Hippocampal formation (tissue), 2 donors: ENCODE data around the gene PHACTR2.
"Not testable (repeated sequence)": the region's sequence is repeated elsewhere in the genome, so short reads cannot be mapped to it uniquely, and the experiment has no call there.

Experiments used
- DNase-seq, 2 donors: peaks; one replicate each; lab custom pipeline; 2025; lab: John Stamatoyannopoulos, UW

Gene PHACTR2

DNA sequence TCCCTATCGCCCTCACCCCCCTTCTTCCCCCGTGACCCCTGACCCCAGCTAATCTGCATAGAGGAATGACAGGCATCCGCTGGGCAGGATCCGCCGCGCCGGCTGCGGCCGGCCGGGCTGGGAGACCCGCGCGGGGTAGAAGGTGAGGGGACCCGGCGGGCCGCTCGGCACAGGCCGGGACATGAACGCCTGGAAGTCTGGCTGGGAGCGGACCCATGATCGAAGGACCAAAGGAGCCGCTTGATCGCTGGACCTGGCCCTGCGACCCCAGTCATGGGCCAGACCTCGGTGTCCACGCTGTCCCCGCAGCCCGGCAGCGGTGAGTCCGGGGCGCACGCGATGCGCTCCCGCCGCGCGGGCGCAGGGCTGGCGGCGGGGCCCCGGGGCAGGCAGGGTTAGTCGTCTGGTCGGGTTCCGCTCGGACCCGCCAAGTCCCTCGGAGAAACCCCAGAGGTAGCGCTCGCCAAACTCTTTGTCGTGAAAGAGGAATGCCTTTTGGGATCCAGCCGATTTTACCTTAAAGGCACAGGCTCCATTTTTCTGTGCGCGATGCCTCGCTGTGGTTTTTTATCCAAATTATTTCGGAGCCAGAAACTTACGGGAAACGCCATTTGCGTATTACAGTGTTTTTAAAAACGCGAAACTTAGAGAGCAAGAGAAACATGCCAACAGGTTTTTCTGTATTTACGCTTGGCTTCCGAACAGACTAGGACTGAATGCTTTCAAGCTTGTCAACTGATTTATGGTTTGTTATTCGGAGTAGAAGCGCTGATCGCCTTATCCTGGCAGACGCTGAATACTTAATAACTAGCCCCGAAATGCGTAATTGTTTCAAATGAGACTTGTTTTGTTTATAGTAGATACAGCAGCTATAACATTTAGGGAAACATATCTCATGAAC lies at the start of gene PHACTR2:
Gene PHACTR2 (plus strand): TSS at position 75 of the 901 bp plus-strand sequence. CDS start 199 bp downstream, at position 274.
- peak; percentile 28 to 54 for DNase-seq

- no peak for DNase-seq
These were observed 48.4 kb upstream of the PHACTR2 start for GRCh38 chr6:143629104-143630080.

- DNase-seq = not testable (repeated sequence)
These were observed 46.6 kb upstream of the PHACTR2 start for GRCh38 chr6:143631196-143631595.

GRCh38 chr6:143632894-143633293 lies 44.9 kb upstream of the PHACTR2 start:
- DNase-seq = no peak

GRCh38 chr6:143634486-143634885 lies 43.3 kb upstream of the PHACTR2 start:
- DNase-seq = no peak

- DNase-seq = no peak
These were observed 40.1 kb upstream of the PHACTR2 start for GRCh38 chr6:143637691-143638090.

DNA sequence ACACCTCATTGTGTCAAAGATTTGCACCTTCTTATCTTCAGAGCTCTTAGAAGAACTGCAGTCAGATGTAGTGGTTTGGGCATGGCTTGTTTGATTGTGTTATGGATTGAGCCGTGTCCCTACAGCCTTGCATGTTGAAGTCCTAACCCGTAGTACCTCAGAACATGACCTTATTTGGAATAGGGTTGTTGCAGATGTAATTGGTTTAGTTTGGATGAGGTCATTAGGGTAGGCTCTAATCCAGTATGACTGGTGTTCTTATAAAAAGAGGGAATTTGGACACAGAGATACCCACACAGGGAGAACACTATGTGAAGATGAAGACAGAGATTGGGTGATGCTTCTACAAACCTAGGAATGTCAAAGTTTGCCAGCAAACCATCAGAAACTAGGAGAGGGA lies 35.4 kb upstream of the PHACTR2 start:
- no peak for DNase-seq

DNA sequence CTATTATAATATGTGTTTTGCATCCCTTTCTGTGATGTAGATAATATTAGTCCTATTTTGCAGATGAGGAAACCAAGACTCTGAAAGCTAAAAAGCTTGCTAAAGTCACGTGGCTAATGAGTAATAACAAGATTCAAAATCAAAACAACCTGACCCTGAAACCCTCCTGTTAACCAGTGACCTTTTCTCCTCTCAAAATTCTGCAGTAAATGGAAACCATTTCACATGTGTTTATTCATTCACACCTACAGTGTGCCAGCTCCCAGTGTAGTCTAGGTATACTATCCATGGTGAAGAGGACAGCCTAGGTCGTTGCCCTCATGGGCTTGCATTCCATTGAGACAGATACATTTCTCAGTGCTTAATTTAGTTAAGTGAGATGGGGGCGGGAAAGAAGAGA lies 30.6 kb upstream of the PHACTR2 start:
- DNase-seq = no peak

- no peak for DNase-seq
These were observed 30.0 kb upstream of the PHACTR2 start for GRCh38 chr6:143647732-143648131.

DNA sequence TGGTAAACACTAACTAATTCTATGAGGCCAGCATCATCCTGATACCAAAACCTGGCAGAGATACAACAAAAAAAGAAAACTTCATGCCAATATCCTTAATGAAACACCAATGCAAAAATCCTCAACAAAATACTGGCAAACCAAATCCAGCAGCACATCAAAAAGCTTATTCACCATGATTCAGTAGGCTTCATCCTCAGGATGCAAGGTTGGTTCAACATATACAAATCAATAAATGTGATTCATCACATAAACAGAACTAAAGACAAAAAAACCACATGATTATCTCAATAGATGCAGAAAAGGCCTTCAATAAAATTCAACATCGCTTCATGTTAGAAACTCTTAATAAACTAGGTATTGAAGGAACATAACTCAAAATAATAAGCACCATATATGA lies 28.4 kb upstream of the PHACTR2 start:
- DNase-seq = not testable (repeated sequence)

DNA sequence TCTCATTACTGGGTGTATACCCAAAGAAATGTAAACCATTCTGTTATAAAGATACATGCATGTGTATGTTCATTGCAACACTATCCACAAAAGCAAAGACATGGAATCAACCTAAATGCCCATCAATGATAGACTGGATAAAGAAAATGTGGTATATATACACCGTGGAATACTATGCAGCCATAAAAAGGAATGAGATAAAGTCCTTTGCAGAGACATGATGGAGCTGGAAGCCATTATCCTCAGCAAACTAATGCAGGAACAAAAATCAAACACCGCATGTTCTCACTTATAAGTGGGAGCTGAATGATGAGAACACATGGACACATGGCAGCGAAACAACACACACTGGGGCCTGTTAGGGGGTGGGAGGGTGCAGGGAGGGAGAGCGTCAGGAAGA lies 26.4 kb upstream of the PHACTR2 start:
- not testable (repeated sequence) for DNase-seq

- DNase-seq = no peak
These were observed 24.9 kb upstream of the PHACTR2 start for GRCh38 chr6:143652841-143653331.

- DNase-seq = no peak
These were observed 22.2 kb upstream of the PHACTR2 start for GRCh38 chr6:143655541-143655940.

DNA sequence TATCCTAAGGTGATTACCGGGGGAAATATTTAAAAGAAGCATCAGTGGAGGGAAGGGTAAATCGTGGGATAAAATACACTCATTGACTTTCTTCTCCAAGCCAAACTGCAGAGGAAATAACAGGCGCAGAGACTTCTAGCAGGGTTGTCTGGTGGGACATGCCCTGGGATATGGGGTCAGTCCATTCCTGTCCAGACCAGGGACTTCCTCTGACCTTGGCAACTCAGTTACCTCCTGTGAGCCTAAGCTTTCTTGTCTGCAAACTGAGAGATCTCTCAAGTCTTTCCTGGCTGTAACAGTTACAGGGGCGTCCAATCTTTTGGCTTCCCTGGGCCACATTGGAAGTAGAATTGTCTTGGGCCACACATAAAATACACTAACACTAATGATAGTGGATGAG lies 21.7 kb upstream of the PHACTR2 start:
- no peak for DNase-seq

GRCh38 chr6:143657809-143658208 lies 20.0 kb upstream of the PHACTR2 start:
- no peak for DNase-seq

GRCh38 chr6:143660170-143660569 lies 17.6 kb upstream of the PHACTR2 start:
- not testable (repeated sequence) for DNase-seq

DNA sequence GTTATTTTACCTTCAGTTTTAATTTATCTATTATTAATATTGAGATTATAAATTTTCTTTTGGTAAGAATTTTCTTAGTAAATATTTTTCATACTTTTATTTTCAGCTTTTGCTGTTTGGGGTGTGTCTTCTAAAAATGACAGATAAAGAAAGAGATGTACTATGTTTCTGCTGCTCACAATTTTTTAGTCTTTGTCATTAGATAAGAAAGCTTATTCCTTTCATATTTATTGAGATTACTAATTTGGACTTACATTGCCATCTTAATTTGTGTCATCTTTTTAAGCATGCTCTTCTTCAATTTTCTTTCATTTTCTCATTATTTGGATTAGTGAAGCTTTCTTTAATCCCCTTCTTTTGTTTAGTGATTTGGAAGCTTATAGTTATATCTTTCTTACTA lies 13.6 kb upstream of the PHACTR2 start:
- no peak for DNase-seq

DNA sequence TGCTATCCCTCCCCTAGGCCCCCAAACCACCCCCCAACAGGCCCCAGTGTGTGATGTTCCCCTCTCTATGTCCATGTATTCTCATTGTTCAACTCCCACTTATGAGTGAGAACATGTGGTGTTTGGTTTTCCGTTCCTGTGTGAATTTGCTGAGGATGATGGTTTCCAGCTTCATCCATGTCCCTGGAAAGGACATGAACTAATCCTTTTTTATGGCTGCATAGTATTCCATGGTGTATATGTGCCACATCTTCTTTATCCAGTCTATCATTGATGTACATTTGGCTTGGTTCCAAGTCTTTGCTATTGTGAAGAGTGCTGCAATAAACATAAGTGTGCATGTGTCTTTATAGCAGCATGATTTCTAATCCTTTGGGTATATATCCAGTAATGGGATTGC lies 11.8 kb upstream of the PHACTR2 start:
- DNase-seq = not testable (repeated sequence)

- DNase-seq = not testable (repeated sequence)
These were observed 8.3 kb upstream of the PHACTR2 start for GRCh38 chr6:143669483-143669882.

- no peak for DNase-seq
These were observed 4.1 kb upstream of the PHACTR2 start for GRCh38 chr6:143673669-143674068.

- no peak for DNase-seq
These were observed 3.0 kb upstream of the PHACTR2 start for GRCh38 chr6:143674483-143675381.
